GM18867 (cell line): ENCODE results near the gene TSPAN11.

Experiments
- ATAC-seq: cut with Tn5 transposase; IDR thresholded peaks from one replicate; pipeline ENCODE4 v1.9.1; 2021; ENCODE audit warnings: mild to moderate bottlenecking, moderate library complexity; ENCODE audit not compliant: unreplicated experiment

TSPAN11 gene

DNA sequence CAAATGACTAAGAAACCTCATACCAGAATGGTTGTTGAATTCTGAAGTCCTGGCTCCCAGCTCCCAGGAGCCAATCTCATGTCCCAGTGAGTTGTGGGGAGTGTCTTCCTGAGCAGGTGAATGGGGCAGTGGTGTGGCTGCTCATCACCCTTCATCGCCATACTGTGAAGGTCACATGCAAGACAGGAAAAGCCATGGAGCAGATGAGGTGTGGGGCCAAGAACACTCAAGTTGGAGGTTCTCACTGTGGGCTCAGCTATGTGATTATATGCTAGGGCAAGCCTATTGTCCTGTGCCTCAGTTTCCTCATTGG lies 16.6 kb upstream of the TSPAN11 start:
- ATAC-seq = no peak

DNA sequence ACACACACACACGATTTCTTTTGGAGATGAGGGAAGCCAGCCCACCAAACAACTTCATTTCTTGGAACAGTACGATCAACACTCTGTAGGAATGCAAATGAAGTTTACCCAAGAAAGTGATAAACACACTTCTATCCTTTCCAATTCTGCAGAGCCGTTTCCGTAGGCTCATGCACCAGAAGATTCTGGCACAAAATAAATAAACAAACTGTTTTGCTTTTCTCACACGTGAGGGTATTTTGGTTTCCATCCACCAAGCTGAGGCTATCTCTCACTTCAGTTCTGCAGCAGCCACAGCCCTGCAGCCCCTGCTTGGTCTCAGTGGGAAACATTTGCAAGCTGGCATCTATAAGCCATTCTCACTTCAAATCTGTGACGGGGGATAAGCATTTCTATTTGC lies 15.3 kb upstream of the TSPAN11 start:
- no peak for ATAC-seq

DNA sequence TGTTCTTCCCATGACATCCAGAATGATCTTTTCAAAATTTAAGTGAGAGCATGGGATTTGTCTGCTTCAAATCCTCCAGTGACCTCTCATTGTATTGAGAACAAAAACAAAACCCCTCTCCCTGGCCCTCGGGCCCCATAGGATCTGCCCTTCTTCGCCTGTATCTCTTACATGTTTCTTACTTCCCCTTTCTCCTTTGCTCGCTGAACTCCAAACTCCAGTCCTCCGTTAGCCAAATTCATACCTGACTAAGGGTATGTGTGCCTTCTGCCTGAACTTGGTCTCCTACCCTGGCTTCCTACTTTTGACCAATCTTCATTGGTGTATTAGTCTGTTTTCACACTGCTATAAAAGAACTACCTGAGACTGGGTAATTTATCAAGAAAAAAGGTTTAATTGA lies 13.2 kb upstream of the TSPAN11 start:
- peak; percentile 62 for ATAC-seq

DNA sequence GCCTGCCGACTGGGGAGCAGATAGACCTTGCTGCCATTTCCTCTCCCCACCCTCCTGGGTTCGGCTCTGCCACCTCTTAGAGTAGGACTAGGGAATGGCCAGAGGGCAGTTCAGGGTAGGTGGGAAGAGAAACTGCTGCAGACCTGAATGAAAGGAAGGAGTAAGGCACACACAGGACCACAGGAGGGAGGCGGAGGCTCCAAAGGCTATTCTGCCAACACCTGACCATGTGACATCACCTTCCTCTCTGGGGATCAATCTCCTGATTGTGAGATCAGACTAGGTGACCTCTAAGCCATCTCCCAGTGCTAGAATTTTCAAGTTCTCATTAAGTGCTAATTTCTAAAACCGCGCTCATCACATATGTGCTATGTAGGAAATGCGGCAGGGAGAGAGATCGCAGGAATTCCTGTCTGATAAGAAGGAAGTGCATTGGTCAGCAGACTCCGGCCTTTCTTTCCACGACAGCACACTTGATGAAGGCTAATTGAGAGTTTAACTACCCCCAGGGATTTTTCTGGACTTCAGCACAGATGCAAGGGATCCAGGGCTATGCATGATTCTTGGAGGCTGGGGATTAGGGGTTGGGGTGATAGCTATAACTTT lies 11.5 kb upstream of the TSPAN11 start:
- no peak for ATAC-seq

DNA sequence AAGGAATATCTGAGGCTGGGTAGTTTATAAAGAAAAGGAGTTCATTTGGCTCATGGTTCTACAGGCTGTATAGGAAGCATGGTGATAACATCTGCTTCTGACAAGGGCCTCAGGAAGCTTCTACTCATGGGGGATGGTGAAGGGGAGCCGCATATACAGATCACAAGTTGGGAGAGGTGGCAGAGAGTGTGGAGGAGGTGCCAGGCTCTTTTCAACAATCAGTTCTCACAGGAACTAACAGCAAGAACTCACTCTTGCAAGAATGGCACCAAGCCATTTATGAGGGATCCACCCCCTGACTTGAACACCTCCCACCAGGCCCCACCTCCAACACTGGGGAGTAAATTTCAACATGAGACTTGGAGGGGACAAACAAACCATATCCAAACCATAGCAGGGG lies 3.5 kb upstream of the TSPAN11 start:
- no peak for ATAC-seq

DNA sequence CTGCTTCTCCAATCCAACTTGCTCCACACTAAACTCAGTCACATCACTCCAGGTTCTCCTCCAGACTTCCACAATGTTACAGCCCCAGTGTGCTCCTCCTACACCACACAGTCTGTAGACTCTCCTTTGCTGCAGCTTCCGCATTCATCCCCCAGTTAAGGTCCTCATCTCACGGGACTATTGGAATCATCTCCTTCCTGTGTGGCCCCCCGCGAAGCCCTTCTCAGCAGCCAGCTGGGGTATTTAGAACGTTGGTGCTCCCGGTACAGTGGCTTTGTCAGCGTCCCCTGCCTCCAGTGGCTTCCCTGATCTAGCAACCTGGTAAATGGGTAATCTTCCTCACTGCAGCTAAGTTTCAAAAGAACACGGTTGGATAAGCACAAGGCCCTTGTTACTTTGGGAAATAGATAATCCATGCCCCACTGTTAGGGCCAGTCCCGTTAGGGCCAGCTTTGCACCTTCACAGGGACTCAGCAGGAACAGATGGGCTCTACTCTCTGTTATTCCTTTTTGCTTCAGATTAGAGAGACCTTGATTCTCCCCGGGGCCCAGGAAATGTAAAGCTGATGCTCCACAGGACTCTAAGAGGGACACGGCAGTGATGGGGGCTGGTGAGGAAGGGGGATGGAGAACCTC lies 823 bp upstream of the TSPAN11 start:
- ATAC-seq = no peak

DNA sequence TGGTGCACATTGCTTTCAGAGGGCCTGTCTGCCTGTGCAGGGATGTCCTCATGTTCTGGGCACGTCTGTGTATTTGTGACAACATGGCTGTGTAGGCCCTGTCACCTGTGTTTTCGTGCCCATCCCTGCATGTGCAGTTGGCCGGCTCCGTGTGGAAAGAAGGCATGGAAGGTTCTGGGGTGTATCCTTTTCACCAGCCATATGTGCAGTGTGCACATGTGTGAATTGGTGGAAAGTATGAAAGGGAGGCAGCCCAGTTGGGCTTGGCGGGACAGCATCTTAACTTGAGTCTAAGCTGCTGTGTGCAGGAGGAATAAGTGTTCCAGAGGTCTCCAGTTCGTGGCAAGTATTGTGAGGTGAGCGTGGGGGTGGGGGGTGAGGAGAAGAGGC lies 669 bp downstream of the TSPAN11 start:
- no peak for ATAC-seq

DNA sequence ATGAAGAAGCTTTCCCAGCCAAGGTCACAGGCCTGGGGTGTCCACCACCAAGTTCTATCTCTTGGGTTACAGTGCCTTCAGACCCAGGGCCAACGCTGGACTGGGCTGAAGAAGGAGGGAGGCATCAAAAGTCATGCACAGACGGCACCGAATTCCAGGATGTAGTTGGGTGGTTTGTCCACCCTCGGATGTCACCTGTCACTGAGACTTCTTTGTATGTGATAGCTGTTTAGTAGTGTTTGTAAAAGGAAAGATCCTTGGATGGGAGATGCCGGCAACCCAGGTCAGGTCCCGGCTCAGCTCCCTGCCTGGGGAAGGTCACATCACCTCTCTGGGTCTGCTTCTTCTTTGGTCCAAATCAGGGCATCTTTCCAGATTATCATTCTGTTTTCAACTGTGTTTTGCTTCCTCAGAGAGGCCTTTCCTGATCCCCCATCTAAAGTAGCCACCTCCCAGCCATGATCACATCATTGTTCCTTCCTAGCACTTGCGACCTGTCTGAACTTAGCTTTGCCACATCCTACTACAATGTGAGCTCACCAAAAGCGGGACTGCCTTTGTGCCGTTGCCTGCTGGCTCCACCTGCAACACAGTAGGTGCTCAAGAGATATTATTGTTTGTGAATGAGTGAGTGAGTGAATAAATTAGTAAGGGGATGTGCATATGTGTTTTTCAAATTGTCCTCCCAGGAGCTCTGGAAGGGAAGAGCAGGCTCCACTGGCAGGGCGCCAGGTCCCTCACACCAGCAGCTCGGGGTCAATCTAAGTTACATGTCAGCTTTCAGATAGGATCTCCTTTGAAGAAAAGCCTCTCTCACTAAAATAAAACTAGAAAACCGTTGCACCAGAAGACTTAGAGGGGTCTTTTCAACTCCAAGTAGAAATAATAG lies 2.1 kb downstream of the TSPAN11 start:
- no peak for ATAC-seq

DNA sequence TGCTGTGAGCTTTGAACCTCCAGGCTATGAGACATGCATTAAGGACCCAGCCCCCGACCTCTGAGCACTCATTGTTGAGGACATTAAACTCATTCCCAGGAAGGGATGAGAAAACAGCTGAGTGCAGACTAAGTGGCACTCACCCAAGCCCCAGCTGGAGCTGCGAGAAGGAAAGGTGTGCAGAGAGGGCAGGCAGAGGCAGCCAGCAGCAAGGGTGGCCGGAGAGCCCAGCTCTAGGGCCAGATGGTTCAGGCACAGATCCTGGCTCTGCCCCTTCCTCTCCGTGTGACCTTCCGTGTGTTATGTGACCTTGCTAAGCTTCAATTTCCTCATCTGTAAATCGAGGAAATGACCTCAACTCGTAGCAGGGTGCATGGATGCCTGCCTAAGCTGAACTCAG lies 3.7 kb downstream of the TSPAN11 start:
- ATAC-seq = no peak

DNA sequence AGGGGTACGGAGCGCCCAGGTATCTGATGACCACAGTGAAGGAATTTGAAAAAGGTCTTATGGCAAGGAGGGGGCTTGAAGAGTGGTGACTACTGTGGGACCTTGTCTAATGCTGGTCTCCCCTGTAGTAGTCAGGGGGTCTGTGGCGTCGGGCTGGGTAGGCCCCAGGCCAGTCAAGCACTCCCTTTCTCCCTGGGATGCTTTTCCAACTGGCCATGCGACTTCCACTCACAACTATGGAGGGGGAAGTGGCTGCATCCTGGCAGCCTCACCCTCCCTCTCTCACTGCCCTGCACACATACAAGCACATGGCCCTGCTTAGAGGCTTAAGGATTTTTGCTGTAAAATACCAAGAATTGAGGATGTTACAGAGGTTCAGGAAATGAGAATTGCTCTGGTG lies 4.1 kb downstream of the TSPAN11 start:
- no peak for ATAC-seq

DNA sequence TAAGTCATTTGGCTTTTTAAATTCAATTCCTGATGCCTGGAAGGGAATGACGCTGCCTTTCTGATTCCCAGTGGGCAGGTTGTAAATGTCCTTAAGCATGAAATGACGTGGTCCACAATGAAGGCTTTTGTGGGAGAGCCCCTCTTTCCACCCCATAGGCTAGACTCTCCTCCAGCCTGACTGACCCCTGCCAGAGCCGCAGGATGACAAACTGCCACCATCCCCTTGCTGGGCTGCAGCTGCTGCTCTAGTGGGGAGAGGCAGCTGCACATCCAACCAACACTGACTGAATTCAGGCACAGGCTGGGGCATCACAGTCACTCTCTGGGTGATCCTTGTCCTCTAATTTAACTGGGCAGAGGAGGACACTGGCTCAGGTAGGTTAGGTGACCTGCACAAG lies 6.3 kb downstream of the TSPAN11 start:
- ATAC-seq = no peak

DNA sequence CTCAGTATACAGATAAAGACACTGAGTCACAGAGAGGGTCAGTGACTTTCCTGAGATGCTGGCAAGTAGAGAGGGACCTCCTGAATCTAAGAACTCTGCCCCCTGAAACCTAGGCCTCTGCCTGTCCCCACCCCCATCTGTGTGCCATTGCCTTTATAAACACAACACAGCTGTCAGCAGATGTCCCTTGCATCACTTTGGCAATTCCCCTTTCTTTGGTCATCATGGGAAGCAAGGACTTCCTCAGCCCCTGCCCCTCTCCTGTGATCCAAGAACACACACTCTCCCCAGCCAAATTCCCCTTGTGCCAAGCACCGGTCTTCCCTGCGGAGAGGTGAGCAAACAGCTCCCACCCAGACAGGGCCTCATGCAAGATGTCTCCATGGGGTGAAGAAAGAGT lies 8.3 kb downstream of the TSPAN11 start:
- ATAC-seq = no peak

DNA sequence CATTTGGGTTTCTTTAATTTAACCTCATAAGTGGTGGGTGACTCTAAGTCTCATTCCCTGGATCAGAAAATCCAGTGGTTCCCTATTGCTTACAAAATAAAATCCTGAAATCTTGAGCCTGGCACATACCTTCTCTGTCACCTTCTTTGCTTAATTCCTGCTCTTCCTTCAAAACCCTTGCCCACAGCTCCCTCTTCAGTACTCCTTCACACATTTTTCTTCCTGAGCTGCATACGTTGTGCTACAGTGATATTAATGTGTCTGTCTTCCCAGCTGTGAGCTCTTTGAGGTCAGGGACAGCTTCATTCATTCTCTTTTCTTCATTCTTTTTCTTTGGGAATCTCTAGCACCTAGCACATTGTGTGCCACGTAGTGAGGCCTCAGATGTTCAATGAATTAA lies 9.5 kb downstream of the TSPAN11 start:
- ATAC-seq = no peak

DNA sequence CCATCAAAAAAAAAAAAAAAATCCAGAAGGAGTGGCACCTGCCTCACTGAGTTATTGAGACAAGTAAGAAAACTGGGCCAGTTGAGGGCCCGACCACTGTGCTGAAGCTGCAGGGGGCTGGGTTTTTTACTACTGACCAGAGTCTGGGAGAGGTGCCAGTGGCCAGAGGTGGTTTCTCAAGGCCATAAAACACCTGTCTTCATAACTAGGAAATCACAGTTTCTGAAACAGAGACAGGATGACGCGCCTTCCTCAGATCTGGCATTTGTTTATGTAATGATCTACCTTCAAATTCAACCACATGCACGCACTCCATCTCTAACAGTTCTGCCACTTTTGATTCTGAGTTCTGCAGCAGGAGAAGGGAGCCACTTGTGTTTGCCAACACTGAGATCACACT lies 12.7 kb downstream of the TSPAN11 start:
- ATAC-seq = no peak

DNA sequence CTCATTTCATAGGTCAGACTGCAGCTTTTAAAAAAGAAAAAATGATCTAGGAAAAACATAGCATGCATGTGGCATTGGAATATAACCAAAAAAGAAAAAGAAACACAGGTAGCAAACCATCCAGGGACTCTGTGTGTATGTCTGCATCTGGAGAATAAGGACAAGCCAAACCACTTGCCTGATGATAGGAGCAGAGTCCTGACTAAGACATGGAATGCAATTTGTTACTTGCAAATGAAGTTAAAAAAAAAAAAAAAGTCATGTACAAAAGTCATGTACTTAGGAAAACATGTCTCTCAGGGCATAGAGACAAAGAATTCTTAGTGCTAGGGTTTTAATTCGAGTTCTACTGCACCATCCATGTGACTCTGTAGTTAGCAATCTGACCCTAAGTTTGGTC lies 15.9 kb downstream of the TSPAN11 start:
- ATAC-seq = no peak

DNA sequence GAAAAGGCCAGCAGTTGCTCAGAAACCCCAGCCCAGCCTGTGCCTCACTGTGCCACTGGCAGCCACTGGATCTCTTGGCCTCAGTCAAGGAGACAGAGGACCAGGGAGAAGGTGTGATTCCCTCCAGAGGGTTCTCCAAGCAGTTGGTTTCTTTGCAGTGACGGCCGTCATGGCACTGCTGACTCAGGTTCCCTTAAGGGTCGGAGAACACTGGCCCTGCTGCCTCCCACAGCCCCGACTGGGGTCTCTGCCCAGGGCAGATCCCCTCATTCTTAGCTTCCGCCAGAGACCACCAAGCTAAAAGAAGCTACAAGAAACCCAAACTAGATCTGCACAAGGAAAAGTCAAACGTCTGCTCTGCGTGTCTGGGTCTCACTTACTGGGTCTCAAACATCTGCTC lies 16.4 kb downstream of the TSPAN11 start:
- ATAC-seq = no peak

DNA sequence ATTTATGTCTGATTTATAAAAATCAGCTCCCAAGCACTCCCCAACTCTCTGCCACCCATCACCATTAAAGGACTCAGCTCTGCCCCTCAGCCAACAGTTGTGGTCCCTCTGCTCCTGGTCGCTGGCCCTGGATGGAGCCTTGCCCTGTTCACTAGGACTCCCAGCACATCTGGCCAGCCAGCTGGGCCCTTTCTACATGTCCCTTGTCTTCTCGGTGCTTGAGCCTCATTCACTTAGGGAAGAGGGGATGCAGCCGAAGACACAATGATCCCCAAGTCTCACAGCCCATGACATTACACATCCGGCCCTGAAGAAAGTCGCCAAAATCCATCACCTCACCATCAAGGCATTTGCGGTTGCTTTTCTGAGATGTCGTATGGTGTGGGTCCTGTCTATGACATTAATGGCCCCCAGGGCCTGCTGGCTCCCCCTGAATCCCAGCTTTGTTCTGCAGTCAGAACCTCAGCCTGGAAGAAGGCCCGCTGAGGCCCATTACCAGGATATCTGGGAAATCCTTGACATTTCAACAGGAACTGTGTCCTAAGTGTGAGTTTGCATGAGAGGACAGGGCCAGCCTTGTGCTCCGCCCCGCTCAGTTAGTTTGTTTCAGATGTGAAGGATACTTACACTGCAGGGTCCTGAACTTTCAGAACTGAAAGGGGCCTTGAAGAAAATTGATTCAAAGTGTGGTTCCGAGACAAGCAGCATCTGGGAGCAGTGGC lies 19.1 kb downstream of the TSPAN11 start:
- no peak for ATAC-seq

DNA sequence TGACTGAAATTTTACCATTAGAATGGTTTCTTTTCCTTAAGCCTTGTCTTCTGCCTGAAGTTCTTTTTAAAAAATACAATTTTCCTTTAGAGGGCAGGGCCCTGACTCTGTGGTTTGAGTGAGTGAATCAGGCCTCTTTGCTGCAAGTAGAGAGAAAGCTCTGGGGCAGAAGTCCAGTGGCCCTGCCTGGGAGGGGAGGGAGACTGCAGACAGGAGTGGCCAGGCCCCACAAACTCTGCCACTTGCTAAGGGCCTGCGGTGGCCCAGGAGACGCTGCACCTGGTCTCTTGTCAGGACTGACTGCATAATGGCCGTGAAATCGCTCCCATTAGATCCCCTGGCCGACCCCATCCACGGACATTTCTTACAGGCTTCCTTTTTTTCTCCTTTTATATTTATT lies 25.5 kb downstream of the TSPAN11 start:
- ATAC-seq = no peak

DNA sequence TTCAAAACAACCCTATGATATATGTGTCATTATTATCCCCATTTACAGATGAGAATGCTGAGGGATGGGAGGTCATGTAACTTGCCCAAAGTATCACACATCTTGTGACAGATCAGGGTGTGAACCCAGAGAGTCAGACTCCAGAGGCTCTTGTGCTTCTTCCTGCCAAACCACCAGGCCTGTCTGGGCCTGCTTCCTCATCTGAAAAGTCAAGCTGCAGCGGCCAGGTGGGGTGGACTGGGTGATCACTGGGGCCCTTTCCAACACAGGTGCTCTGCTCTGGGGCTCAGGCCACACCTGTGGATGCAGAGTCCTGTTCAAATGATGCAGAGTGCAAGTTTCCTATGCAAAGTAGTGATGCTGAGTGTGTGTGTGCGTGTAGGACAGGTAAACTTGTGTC lies 26.7 kb downstream of the TSPAN11 start:
- ATAC-seq = peak; percentile 65

DNA sequence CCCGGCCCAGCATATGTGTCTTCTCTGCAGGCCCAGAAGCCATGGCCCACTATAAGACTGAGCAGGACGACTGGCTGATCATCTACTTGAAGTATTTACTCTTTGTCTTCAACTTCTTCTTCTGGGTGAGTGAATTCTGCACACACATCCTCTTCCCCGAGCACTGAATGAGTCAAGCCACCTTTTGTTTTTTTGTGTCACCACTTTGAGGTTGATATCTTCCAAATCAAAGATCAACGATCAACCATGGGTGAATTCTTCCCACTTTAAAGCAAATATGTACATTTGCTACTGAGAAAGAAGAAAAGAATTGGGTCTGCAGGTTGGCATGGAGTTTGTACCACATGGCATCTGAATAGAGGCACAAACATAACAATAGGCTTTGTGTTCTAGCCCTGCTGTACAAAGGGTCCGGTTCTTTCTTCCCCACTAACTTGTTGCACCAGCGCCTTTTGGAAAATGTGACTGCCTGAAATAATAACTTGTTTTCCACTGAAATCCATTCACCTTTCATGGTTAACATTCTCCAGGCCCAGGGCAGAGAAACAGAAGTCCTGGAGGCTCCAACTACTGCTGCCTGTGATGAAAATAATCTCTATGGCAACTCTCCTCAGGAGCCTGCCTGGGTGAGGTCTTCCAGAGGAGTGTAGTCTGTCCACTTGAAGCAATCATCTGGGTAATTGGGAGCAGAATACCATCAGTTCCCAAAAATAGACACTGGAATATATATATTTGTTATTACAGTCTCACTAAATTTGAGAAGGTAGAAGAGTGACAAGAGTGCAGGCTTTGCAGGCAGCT lies 27.6 kb downstream of the TSPAN11 start:
- no peak for ATAC-seq

DNA sequence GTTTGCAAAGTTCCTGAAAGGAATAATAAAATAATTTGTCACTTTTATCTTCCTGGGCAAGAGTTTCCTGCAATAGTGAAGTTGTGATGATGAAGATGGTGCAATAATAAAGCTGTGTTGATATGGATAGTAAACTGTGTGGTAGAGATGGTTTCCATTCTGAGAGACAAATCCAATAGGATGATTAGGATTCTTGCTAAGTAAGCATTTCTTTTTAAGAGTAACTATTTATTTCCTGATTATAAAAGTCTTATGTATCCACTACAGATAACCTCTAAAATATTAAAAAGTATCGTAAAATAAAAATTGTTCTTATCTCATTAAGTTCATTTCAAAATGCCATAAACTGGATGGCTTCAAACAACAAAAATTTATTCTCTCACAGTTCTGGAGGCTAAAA lies 28.7 kb downstream of the TSPAN11 start:
- no peak for ATAC-seq
